ENCODE measurements around the gene HDAC4.

The HDAC4 gene

DNA sequence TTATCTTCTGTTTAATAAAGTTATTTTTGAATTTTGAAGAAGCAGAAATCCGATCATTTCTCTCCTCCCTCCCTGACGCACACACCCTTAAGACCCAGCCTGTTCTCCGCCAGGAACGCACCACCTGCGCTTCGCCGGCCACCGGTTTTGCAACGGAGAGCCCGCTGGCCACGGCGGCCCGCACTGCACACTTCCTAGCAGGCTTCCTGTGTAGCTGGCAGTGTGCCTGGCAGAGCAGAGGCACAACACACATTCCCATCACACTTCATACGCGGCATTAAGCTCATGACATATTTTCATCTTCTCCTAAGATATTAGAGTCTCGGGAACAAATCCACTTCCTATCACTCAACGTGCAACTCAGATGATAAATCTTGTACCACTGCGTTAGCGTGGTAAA is 148.0 kb downstream of the HDAC4 start:
- TF ChIP-seq ARNT (IDR thresholded peaks at IDR 0.05) = no peak
- no peak for TF ChIP-seq L3MBTL2 (conservative IDR thresholded peaks at IDR 0.05)
- TF ChIP-seq SUZ12 (IDR thresholded peaks at IDR 0.05) = no peak
- TF ChIP-seq FOXM1 (IDR thresholded peaks at IDR 0.05; ENCODE audit: borderline replicate concordance) = no peak
- TF ChIP-seq ELF4 (IDR thresholded peaks at IDR 0.05) = no peak
- DNase-seq (ENCODE audit: extremely low spot score) = no peak
- ChIA-PET POLR2A (no interaction called here), CTCF (no interaction called here)

DNA sequence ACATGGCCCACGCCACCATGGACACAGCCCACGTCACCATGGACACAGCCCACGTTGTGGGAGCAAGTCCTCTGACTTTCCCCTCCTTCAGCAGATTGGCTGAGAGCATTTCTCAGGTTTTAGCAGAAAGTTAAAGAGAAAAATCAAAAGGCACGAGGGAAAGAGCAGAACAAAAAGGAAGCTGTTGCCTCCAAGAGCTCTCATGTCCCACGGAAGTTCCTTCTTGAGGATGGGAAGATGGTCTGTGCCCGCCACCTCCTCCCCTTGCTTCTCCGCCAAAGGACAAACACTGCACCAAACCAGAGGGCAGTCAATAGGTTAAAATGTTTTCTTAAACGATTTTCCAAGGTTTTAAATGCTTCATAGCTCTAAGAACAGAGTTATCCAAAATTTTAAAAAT is 148.4 kb downstream of the HDAC4 start:
- CTCF ChIA-PET = no interaction called here

GRCh38 chr2:239251971-239252370 is 148.8 kb downstream of the HDAC4 start:
- TF ChIP-seq CTBP1 (IDR thresholded peaks at IDR 0.05; ENCODE audit: borderline replicate concordance) (no peak), ELF4 (IDR thresholded peaks at IDR 0.05) (no peak), L3MBTL2 (conservative IDR thresholded peaks at IDR 0.05) (no peak), TARDBP (IDR thresholded peaks at IDR 0.05) (no peak), FOXK2 (IDR thresholded peaks at IDR 0.05) (no peak), SUZ12 (IDR thresholded peaks at IDR 0.05) (no peak), ZNF384 (IDR thresholded peaks at IDR 0.05) (no peak), FOXA1 (IDR thresholded peaks at IDR 0.05) (no peak), SP1 (IDR thresholded peaks at IDR 0.05) (no peak), NFRKB (IDR thresholded peaks at IDR 0.05) (no peak), HDGF (IDR thresholded peaks at IDR 0.05; ENCODE audit: borderline replicate concordance) (no peak), BHLHE40 (IDR thresholded peaks at IDR 0.05; ENCODE audit: borderline replicate concordance) (no peak), ARNT (IDR thresholded peaks at IDR 0.05) (no peak), LEF1 (IDR thresholded peaks at IDR 0.05; ENCODE audit: borderline replicate concordance) (no peak), FOXM1 (IDR thresholded peaks at IDR 0.05; ENCODE audit: borderline replicate concordance) (no peak)
- TF ChIP-seq, protein P1, sequence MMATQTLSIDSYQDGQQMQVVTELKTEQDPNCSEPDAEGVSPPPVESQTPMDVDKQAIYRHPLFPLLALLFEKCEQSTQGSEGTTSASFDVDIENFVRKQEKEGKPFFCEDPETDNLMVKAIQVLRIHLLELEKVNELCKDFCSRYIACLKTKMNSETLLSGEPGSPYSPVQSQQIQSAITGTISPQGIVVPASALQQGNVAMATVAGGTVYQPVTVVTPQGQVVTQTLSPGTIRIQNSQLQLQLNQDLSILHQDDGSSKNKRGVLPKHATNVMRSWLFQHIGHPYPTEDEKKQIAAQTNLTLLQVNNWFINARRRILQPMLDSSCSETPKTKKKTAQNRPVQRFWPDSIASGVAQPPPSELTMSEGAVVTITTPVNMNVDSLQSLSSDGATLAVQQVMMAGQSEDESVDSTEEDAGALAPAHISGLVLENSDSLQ (IDR thresholded peaks at IDR 0.05) = no peak
- POLR2A ChIA-PET = no interaction called here
- CTCF ChIA-PET = no interaction called here
- no peak for DNase-seq (ENCODE audit: extremely low spot score)

More for the DNA sequence above, 148.4 kb downstream of the HDAC4 start:
- no peak for TF ChIP-seq FOXA1 (IDR thresholded peaks at IDR 0.05)
- TF ChIP-seq HDGF (IDR thresholded peaks at IDR 0.05; ENCODE audit: borderline replicate concordance) = no peak
- no peak for TF ChIP-seq TARDBP (IDR thresholded peaks at IDR 0.05)
- POLR2A ChIA-PET = no interaction called here
- DNase-seq (ENCODE audit: extremely low spot score) = no peak

DNA sequence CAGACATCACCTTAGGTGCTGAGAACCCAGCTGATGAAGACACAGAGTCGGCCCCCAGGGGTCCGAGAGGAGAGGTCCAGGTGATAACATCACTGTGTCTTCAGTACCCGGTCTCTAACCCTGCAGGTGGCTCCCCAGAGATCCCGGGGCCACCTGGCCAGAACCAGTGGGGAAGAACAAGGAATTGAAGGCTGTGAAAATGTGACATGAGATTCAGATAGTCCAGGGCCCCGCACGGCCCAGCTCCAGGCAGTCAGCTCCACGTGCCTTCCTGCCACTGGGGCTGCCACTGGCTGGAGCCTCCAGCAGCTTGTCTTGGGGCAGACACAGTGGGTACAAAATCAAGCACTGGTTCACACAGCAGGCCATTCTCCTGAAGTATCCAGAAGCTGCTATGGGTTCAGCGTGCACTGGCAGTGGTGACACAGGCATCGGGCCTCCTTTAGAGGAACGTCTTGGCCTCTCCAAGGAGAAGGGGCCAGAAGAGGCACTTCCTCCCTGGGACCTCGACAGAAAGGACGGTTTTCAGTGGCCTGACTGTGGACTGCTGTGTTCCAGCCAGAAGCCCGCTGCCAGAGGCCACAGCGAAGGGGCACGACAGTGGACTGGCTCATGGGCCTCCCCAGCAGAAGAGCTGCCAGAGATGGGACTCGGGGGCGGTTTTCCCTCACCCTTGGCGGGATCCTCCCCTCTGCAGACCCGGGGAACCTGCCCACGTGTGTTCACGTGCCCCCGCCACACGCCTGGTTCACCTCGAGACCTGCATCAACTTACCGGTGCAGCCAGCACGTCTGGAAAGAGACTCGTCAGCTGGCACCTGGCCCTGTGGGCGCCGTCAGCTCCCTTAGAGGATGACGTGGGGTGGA is 150.4 kb downstream of the HDAC4 start:
- ChIA-PET CTCF (no interaction called here), POLR2A (no interaction called here)
- no peak for TF ChIP-seq CTBP1 (IDR thresholded peaks at IDR 0.05; ENCODE audit: borderline replicate concordance)
- TF ChIP-seq ARNT (IDR thresholded peaks at IDR 0.05) = no peak
- no peak for TF ChIP-seq FOXM1 (IDR thresholded peaks at IDR 0.05; ENCODE audit: borderline replicate concordance)
- TF ChIP-seq SUZ12 (IDR thresholded peaks at IDR 0.05) = no peak
- DNase-seq (ENCODE audit: extremely low spot score) = no peak

GRCh38 chr2:239249776-239250175 is 151.0 kb downstream of the HDAC4 start:
- DNase-seq (ENCODE audit: extremely low spot score) = no peak
- CTCF ChIA-PET = no interaction called here
- POLR2A ChIA-PET = no interaction called here
- TF ChIP-seq, protein P1 (IDR thresholded peaks at IDR 0.05) = no peak
- TF ChIP-seq FOXA1 (IDR thresholded peaks at IDR 0.05) (no peak), LEF1 (IDR thresholded peaks at IDR 0.05; ENCODE audit: borderline replicate concordance) (no peak)

DNA sequence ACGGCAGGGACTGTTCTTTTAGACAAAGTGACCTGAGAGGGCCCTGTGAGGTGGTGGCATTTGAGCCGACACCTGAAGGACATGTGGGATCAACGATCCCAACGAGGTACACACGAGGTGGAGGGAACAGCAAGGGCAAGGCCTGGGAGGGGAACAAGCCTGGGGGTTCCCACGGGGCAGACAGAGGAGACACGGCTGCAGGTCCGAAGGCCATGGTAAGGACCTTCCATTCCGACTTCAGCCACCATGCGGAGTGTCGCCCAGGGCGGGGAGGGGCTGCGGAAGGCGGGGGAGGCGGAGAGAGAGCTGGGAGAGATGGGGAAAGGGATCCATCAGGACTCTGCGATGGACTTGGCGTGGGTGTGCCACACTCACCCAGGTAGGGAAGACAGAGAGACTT is 151.8 kb downstream of the HDAC4 start:
- ChIA-PET POLR2A (no interaction called here), CTCF (no interaction called here)
- no peak for TF ChIP-seq BHLHE40 (IDR thresholded peaks at IDR 0.05; ENCODE audit: borderline replicate concordance)
- TF ChIP-seq FOXK2 (IDR thresholded peaks at IDR 0.05) = no peak
- no peak for TF ChIP-seq L3MBTL2 (conservative IDR thresholded peaks at IDR 0.05)
- TF ChIP-seq TARDBP (IDR thresholded peaks at IDR 0.05) = no peak
- no peak for TF ChIP-seq FOXA1 (IDR thresholded peaks at IDR 0.05)
- no peak for TF ChIP-seq LEF1 (IDR thresholded peaks at IDR 0.05; ENCODE audit: borderline replicate concordance)
- no peak for TF ChIP-seq ELF4 (IDR thresholded peaks at IDR 0.05)
- no peak for TF ChIP-seq NFRKB (IDR thresholded peaks at IDR 0.05)
- TF ChIP-seq, protein P1 (IDR thresholded peaks at IDR 0.05) = no peak
- TF ChIP-seq ZNF384 (IDR thresholded peaks at IDR 0.05) = no peak
- no peak for TF ChIP-seq HDGF (IDR thresholded peaks at IDR 0.05; ENCODE audit: borderline replicate concordance)
- no peak for TF ChIP-seq ARNT (IDR thresholded peaks at IDR 0.05)
- TF ChIP-seq SUZ12 (IDR thresholded peaks at IDR 0.05) = no peak
- TF ChIP-seq SP1 (IDR thresholded peaks at IDR 0.05) = no peak
- no peak for TF ChIP-seq CTBP1 (IDR thresholded peaks at IDR 0.05; ENCODE audit: borderline replicate concordance)
- TF ChIP-seq FOXM1 (IDR thresholded peaks at IDR 0.05; ENCODE audit: borderline replicate concordance) = no peak
- no peak for DNase-seq (ENCODE audit: extremely low spot score)

Data from HEK293T (cell line).